ENCODE results near the gene TNS2.
A peak's percentile ranks its signal among the peaks of the same experiment; 100 is the strongest.

The TNS2 gene

GRCh38 chr12:53052419-53053217 is 2.8 kb downstream of the TNS2 start (continued):
- TF ChIP-seq ZNF133 (tag by site-specific recombination; IDR thresholded peaks at IDR 0.05) (no peak), KLF16 (tag by site-specific recombination; IDR thresholded peaks at IDR 0.05) (0 out of 2 replicates have a peak, but pooled peaks have one; percentile 22), YY1 (tag by site-specific recombination; IDR thresholded peaks at IDR 0.05) (no peak), ZBTB8A (tag by site-specific recombination; IDR thresholded peaks at IDR 0.05) (peak; percentile 87), ZNF114 (tag by site-specific recombination; IDR thresholded peaks at IDR 0.05) (no peak), ZNF248 (tag by site-specific recombination; IDR thresholded peaks at IDR 0.05) (no peak)
- TF ChIP-seq, protein P1, sequence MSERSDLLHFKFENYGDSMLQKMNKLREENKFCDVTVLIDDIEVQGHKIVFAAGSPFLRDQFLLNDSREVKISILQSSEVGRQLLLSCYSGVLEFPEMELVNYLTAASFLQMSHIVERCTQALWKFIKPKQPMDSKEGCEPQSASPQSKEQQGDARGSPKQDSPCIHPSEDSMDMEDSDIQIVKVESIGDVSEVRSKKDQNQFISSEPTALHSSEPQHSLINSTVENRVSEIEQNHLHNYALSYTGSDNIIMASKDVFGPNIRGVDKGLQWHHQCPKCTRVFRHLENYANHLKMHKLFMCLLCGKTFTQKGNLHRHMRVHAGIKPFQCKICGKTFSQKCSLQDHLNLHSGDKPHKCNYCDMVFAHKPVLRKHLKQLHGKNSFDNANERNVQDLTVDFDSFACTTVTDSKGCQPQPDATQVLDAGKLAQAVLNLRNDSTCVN (tag by site-specific recombination; optimal IDR thresholded peaks at IDR 0.05): no peak

DNA sequence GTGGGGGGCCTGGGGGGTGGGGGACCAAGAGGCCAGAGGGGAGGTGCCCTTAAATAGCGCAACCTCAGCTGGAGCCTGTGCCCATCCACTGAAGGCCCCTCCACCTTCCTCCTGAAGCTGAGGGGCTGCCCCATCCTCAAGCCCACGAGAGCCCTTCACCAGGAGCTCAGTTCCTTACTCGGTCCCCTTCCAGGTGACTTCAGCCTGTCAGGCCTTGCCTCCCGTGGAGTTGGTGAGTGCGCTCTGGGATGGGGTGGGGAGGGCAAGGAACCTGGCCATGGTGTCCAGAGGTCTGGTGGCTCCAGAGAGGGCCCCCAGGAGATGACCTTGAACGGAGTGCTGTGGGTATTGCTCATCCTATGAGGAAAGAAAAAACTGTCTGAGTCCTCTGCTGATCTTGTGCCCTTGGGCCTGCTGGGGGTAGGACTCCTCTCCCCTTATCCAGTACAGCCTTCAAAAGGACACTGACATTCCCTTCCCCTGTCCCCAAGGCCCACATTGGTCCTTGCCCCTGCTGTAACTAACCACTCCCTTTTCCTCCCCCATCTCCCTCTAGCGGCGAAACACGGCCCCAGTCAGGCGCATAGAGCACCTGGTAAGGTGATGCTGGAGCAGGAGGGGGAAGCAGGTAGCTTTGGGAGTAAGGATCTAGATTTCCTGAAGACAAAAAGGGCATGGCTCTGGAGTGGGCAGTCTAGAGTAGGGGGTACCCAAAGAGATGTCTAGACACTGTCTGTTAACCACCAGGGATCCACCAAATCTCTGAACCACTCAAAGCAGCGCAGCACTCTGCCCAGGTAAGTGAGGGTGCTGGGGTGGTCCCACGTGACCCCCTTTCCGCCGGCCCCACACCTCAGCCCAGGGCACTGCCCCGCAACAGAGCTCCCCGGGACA is 3.6 kb downstream of the TNS2 start:
- H3K9me3 ChIP-seq (ENCODE audit: control insufficient read depth, insufficient read depth, low read depth, low read length): no peaks in the 10 kb centered on the region
- H3K36me3 ChIP-seq (ENCODE audit: control insufficient read depth in 2 of 2, insufficient read depth in 1 of 2, low read length in 2 of 2): peaks cover 0 to 11% of the 10 kb centered on the region in 2 experiments; a peak in 1 of 3 replicates
- H3K4me3 ChIP-seq (ENCODE audit: low read depth, low read length): peak overlapping the region; percentile 73
- peak overlapping the region; percentile 26; the same call in 1 of the 2 replicates for H3K27ac ChIP-seq (ENCODE audit: extremely low read depth, low read depth, low read length)
- ChIA-PET CTCF (interaction anchor here (0.6 to 4.7 kb wide), 20 partner anchors 8 to 1199 kb away, joined by 3 to 59 read pairs (median 5); partner anchors contain the start of genes EIF4B, IGFBP6 and SOAT2), POLR2A (interaction anchor here (0.7 to 2.1 kb wide), 13 partner anchors 7 to 268 kb away, joined by 3 to 18 read pairs (median 4); partner anchors contain the start of genes AAAS, EIF4B, KRT8 and SPRYD3)
- peaks cover 32% of the 10 kb centered on the region for H3K4me1 ChIP-seq (ENCODE audit: control insufficient read depth, insufficient read depth, low read length)
- TF ChIP-seq ZIC2 (tag by site-specific recombination; IDR thresholded peaks at IDR 0.05): no peak
- no peak for TF ChIP-seq ZNF350 (tag by site-specific recombination; IDR thresholded peaks at IDR 0.05)
- no peak for TF ChIP-seq ZNF341 (tag by site-specific recombination; IDR thresholded peaks at IDR 0.05; ENCODE audit: low read depth)
- no peak for TF ChIP-seq ZNF639 (tag by site-specific recombination; IDR thresholded peaks at IDR 0.05)
- TF ChIP-seq, protein P2, sequence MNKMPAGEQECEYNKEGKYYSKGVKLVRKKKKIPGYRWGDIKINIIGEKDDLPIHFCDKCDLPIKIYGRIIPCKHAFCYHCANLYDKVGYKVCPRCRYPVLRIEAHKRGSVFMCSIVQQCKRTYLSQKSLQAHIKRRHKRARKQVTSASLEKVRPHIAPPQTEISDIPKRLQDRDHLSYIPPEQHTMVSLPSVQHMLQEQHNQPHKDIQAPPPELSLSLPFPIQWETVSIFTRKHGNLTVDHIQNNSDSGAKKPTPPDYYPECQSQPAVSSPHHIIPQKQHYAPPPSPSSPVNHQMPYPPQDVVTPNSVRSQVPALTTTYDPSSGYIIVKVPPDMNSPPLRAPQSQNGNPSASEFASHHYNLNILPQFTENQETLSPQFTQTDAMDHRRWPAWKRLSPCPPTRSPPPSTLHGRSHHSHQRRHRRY (tag by site-specific recombination; IDR thresholded peaks at IDR 0.05): no peak
- TF ChIP-seq ZNF76 (tag by site-specific recombination; IDR thresholded peaks at IDR 0.05; ENCODE audit: borderline replicate concordance, low read depth): no peak
- TF ChIP-seq ZBTB20 (tag by site-specific recombination; IDR thresholded peaks at IDR 0.05): no peak
- TF ChIP-seq ZNF266 (tag by site-specific recombination; IDR thresholded peaks at IDR 0.05; ENCODE audit: low read depth): no peak
- no peak for TF ChIP-seq ZNF202 (tag by site-specific recombination; IDR thresholded peaks at IDR 0.05; ENCODE audit: borderline replicate concordance)
- TF ChIP-seq ZNF830 (tag by site-specific recombination; IDR thresholded peaks at IDR 0.05; ENCODE audit: low read depth): no peak
- no peak for TF ChIP-seq ZNF292 (tag by site-specific recombination; IDR thresholded peaks at IDR 0.05; ENCODE audit: borderline replicate concordance, low read depth)
- no peak for TF ChIP-seq ZNF621 (tag by site-specific recombination; IDR thresholded peaks at IDR 0.05)
- TF ChIP-seq, protein P3, sequence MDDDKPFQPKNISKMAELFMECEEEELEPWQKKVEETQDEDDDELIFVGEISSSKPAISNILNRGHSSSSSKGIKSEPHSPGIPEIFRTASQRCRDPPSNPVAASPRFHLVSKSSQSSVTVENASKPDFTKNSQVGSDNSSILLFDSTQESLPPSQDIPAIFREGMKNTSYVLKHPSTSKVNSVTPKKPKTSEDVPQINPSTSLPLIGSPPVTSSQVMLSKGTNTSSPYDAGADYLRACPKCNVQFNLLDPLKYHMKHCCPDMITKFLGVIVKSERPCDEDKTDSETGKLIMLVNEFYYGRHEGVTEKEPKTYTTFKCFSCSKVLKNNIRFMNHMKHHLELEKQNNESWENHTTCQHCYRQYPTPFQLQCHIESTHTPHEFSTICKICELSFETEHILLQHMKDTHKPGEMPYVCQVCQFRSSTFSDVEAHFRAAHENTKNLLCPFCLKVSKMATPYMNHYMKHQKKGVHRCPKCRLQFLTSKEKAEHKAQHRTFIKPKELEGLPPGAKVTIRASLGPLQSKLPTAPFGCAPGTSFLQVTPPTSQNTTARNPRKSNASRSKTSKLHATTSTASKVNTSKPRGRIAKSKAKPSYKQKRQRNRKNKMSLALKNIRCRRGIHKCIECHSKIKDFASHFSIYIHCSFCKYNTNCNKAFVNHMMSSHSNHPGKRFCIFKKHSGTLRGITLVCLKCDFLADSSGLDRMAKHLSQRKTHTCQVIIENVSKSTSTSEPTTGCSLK (tag by site-specific recombination; IDR thresholded peaks at IDR 0.05): no peak
- no peak for TF ChIP-seq ZNF239 (tag by site-specific recombination; IDR thresholded peaks at IDR 0.05)
- TF ChIP-seq ZNF777 (tag by site-specific recombination; IDR thresholded peaks at IDR 0.05; ENCODE audit: borderline replicate concordance): no peak
- no peak for TF ChIP-seq ZFHX2 (tag by site-specific recombination; conservative IDR thresholded peaks at IDR 0.05)
- TF ChIP-seq, protein P4, sequence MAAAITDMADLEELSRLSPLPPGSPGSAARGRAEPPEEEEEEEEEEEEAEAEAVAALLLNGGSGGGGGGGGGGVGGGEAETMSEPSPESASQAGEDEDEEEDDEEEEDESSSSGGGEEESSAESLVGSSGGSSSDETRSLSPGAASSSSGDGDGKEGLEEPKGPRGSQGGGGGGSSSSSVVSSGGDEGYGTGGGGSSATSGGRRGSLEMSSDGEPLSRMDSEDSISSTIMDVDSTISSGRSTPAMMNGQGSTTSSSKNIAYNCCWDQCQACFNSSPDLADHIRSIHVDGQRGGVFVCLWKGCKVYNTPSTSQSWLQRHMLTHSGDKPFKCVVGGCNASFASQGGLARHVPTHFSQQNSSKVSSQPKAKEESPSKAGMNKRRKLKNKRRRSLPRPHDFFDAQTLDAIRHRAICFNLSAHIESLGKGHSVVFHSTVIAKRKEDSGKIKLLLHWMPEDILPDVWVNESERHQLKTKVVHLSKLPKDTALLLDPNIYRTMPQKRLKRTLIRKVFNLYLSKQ (tag by site-specific recombination; IDR thresholded peaks at IDR 0.05; ENCODE audit: borderline replicate concordance): no peak
- TF ChIP-seq MYNN (tag by site-specific recombination; IDR thresholded peaks at IDR 0.05; ENCODE audit: borderline replicate concordance): no peak
- TF ChIP-seq ZNF433 (tag by site-specific recombination; IDR thresholded peaks at IDR 0.05; ENCODE audit: low read depth): no peak
- TF ChIP-seq ZNF785 (tag by site-specific recombination; IDR thresholded peaks at IDR 0.05): no peak
